A549 treated with Hydrocortisone at 1 μM for 4 hours (cell line): ENCODE measurements around the gene OR6C4. TPM values are rescaled to one million over a fixed set of nuclear protein-coding genes. Genes with fewer than 3 reads are reported as not detected.

Source experiments
- total RNA-seq: library from RNA; stranded (reverse); fragments of 200-300 nt; extraction: Qiagen RNA extraction; gene quantifications from 5 replicates; pipeline ENCODE4 v1.2.3, GENCODE V29; 2022

Gene OR6C4
- not detected in 5 replicates for total RNA-seq

DNA sequence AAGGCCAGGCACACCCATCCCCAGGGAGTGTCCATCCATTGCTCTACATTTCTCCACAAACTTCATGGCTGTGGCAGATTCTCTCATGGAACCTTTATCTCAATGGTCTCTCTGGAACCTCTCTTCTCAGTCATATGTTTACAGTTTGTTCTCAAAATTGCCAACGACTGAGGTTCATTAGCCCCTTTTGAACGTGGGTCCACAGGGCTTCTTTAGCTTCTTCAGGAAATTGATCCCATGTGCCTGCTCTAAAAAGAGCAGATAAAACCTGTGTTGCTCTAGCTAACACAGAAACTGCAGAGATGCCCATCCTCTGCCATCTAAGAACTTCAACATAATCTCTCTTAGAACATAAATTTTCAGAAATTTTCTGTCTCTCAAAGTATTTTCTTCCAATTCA lies at the start of gene OR6C4:
Gene OR6C4 (plus strand): TSS at position 301 of the 400 bp plus-strand sequence. CDS start 1,625 bp downstream, outside the sequence.

GRCh38 chr12:55572168-55572567 lies 22.8 kb downstream of the OR6C4 start, which contains the start of gene OR2AP1:
Gene OR2AP1, plus strand, starts transcription at chr12:55572468. Its CDS starts 1,947 bp downstream, at chr12:55574415.

Other genes with a start within 250 kb of the OR6C4 start
- not detected in 5 replicates for gene OR6C1, start 235.3 kb upstream of the OR6C4 start, total RNA-seq
- gene OR6C3, start 218.9 kb upstream of the OR6C4 start, total RNA-seq, result not detected in 5 replicates
- gene OR6C75, start 186.6 kb upstream of the OR6C4 start, total RNA-seq, result not detected in 5 replicates
- not detected in 5 replicates for gene OR6C65, start 149.1 kb upstream of the OR6C4 start, total RNA-seq
- not detected in 5 replicates for gene OR6C76, start 123.3 kb upstream of the OR6C4 start, total RNA-seq
- not detected in 5 replicates for gene OR6C2, start 105.5 kb upstream of the OR6C4 start, total RNA-seq
- not detected in 5 replicates for gene OR6C70, start 79.5 kb upstream of the OR6C4 start, total RNA-seq
- gene OR6C68, start 57.2 kb upstream of the OR6C4 start, total RNA-seq, result not detected in 5 replicates
- gene OR2AP1, start 22.9 kb downstream of the OR6C4 start, total RNA-seq, result not detected in 5 replicates
- gene OR10P1, start 87.3 kb downstream of the OR6C4 start, total RNA-seq, result not detected in 5 replicates
- 1.3 to 2.2 TPM (median 1.7 TPM) in 5 replicates for gene ITGA7, start 158.3 kb downstream of the OR6C4 start, total RNA-seq
- 101 to 160 TPM (median 145 TPM) in 5 replicates for gene BLOC1S1, start 166.4 kb downstream of the OR6C4 start, total RNA-seq
- gene RDH5, start 170.8 kb downstream of the OR6C4 start, total RNA-seq, result 1.6 to 2.7 TPM (median 2.1 TPM) in 5 replicates
- 657 to 725 TPM (median 676 TPM) in 5 replicates for gene CD63, start 179.4 kb downstream of the OR6C4 start, total RNA-seq
- 3.2 to 4.7 TPM (median 3.8 TPM) in 5 replicates for gene GDF11, start 193.5 kb downstream of the OR6C4 start, total RNA-seq